Activated T-helper 17 cell treated with anti-CD3 and anti-CD28 coated beads, Interleukin-2, amount 50 U/mL, for 72 hours (primary cell): ENCODE data around the gene SMIM43. TPM values are rescaled to one million over a fixed set of nuclear protein-coding genes. Genes with fewer than 3 reads are reported as not detected.

ENCODE experiments used
- ATAC-seq: fragments of 150-1000 bp; cut with Tn5 transposase; replicated peaks from 2 replicates; pipeline ENCODE4 v1.10.0; 2021; ENCODE audit warnings: mild to moderate bottlenecking, moderate library complexity
- H3K27ac Mint-ChIP-seq: one replicate; pipeline ENCODE4 v1.8.0; 2022; ENCODE audit warnings: mixed read lengths
- H3K27me3 Mint-ChIP-seq: one replicate; pipeline ENCODE4 v1.8.0; 2022; ENCODE audit warnings: mixed read lengths
- H3K36me3 Mint-ChIP-seq: one replicate; pipeline ENCODE4 v1.8.0; 2022; ENCODE audit warnings: low read depth, mild to moderate bottlenecking, mixed read lengths
- H3K4me1 Mint-ChIP-seq: one replicate; pipeline ENCODE4 v1.8.0; 2022; ENCODE audit warnings: mixed read lengths
- H3K4me3 Mint-ChIP-seq: one replicate; pipeline ENCODE4 v1.8.0; 2022; ENCODE audit warnings: mild to moderate bottlenecking, mixed read lengths
- H3K9me3 Mint-ChIP-seq: one replicate; pipeline ENCODE4 v1.8.0; 2022; ENCODE audit warnings: mixed read lengths
- total RNA-seq, 2 donors: library from RNA; stranded (reverse); gene quantifications; one replicate each; pipeline ENCODE4 v1.2.3, GENCODE V29; 2022

SMIM43 gene
- total RNA-seq, 2 donors from 2014 or later = 0.15 TPM; not detected in 1

DNA sequence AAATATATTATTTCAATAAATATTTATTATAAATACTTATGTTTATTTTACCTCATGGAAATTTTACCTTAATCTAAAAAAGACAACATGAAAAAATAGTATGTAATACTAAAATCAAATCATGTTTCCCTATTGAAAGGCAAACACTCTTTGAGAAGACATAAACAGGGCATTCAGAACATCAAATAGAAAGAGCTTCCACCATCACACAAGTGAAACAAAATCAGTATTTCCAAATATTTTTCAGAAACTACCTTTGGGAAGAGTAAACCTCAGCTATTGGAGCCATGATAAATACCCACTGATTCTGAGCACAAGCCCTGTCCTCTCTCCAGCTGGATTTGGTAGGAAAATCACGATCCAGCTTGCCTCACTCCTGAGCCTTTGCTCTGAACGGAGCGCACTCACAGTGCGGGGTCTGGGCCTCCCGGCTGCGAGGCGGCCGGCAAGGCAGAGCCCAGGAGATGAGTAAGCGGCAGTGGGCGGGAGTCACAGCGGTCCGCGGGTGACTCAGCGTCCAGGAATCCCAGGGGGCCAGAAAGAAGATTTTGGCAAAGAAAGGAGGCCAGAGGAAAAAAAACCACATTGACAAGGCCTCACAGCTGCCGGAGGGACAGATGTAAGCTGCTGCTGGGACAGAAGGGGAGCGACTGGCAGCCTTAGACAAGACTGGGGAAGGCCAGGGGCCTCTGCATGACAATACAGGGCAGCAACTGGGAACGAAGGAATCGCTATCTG is 53.5 kb downstream of the SMIM43 start:
- no peaks in the 10 kb centered on the region for H3K9me3 Mint-ChIP-seq
- H3K4me3 Mint-ChIP-seq = peak overlapping the region; percentile 48
- no peak overlapping the region for H3K27ac Mint-ChIP-seq
- H3K4me1 Mint-ChIP-seq = peaks cover 36% of the 10 kb centered on the region
- peaks cover 23% of the 10 kb centered on the region for H3K27me3 Mint-ChIP-seq
- peak; percentile 78 for ATAC-seq
- H3K36me3 Mint-ChIP-seq = no peaks in the 10 kb centered on the region

DNA sequence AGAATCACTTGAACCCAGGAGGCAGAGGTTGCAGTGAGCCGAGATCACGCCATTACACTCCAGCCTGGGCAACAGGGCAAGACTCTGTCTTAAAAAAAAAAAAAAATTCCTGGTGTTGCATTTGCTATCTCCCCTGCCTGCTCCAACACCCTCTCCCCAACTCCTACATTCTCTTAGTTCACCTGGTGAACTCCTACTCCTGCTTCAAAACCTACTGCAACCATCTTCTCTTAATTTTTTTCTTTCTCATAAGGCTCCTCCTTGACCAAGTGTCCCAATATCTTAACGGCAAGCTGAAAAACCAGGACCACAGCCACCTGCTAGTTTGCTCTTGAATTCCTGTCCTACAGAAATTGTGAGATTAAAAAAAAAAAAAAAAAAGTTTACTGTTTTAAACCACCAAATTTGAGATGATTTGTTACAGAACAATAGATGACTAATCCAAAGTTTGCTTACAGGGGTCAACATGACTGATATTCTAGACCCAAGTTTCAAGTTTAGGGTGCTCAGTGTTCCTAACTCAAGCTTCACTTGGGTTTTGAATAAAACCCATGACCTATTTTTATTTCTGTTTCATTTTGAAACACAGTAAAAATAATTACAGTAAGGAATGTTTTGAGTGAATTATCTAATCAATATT is 55.1 kb downstream of the SMIM43 start:
- H3K4me3 Mint-ChIP-seq = no peak overlapping the region
- H3K9me3 Mint-ChIP-seq = no peaks in the 10 kb centered on the region
- H3K27ac Mint-ChIP-seq = no peak overlapping the region
- peaks cover 38% of the 10 kb centered on the region for H3K4me1 Mint-ChIP-seq
- ATAC-seq = no peak
- peaks cover 17% of the 10 kb centered on the region for H3K27me3 Mint-ChIP-seq
- no peaks in the 10 kb centered on the region for H3K36me3 Mint-ChIP-seq

Other genes starting within 250 kb of the SMIM43 start
- 100 to 1,000 TPM; 106 to 142 TPM for gene ANXA5, start 68.2 kb downstream of the SMIM43 start, total RNA-seq
- 10 to 100 TPM; 52.1 to 65.9 TPM for gene EXOSC9, start 36.2 kb upstream of the SMIM43 start, total RNA-seq
- 10 to 100 TPM; 59.5 to 86.2 TPM for gene CCNA2, start 58.7 kb upstream of the SMIM43 start, total RNA-seq
- gene BBS7, start 105.3 kb upstream of the SMIM43 start, total RNA-seq = 10 to 100 TPM; 12.1 to 17.8 TPM
- gene TRPC3, start 186.9 kb upstream of the SMIM43 start, total RNA-seq = under 1 TPM; 0.53 to 0.95 TPM